Neural progenitor cell (in vitro differentiated cells): Measurements from ENCODE around the gene GPR39.

Experiments
- CTCF ChIP-seq: fragments of 200-600 bp; sonication (generic); IDR thresholded peaks from 2 replicates; pipeline ENCODE4 v1.5.1; 2017; ENCODE audit warnings: antibody characterized with exemption, mild to moderate bottlenecking
- EZH2 ChIP-seq: fragments of 200-600 bp; sonication (generic); IDR thresholded peaks from 2 replicates; pipeline ENCODE4 v1.6.1; 2017; ENCODE audit warnings: antibody characterized with exemption, mild to moderate bottlenecking, moderate library complexity

GRCh38 chr2:132667706-132668105 lies 251.1 kb downstream of the GPR39 start:
- TF ChIP-seq EZH2 (no peak), CTCF (no peak)
